ENCODE measurements around the gene GALNT16.

The GALNT16 gene

DNA sequence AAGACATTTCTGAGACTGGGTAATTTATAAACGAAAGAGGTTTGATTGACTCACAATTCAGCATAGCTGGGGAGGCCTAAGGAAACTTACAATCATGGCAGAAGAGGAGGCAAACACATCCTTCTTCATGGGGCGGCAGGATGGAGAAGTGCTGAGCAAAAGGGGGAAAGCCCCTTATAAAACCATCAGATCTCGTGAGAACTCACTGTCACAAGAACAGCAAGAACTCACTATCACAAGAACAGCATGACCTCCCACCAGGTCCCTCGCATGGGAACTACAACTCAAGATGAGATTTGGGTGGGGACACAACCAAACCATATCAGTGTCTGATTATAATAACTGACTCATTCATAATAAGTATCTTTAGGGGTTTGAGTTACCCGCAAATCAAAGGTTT is 144.9 kb downstream of the GALNT16 start:
- DNase-seq (ENCODE audit: low read depth, low spot score): no peak

DNA sequence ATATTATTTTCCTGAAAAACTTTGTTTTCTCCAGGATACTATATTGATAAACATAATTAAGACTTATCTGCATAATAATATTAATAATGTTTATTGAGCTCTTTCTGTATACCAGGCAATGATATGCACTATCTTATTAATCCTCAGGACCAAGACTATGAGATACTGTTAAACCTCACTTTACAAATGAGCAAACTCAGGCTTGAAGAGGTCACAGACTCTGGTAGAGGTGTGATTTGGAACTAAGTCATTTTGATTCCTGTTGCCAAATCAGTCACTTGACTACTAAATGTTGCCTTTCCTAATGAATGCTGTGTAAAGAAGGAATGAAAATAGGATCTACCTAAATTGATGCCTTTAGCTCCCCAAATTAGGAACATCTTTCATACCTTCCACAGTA is 145.8 kb downstream of the GALNT16 start:
- no peak for DNase-seq (ENCODE audit: low read depth, low spot score)

Measured in ELF-1 (cell line).